HuH-7.5 (cell line): Measurements from ENCODE around the gene ABTB2.
"Not testable (repeated sequence)": the region's sequence is repeated elsewhere in the genome, so short reads cannot be mapped to it uniquely, and the experiment has no call there.

Experiments used
- DNase-seq: peaks from one replicate; pipeline ENCODE4 v3.0.0; 2011; ENCODE audit warnings: low spot score

Gene ABTB2

DNA sequence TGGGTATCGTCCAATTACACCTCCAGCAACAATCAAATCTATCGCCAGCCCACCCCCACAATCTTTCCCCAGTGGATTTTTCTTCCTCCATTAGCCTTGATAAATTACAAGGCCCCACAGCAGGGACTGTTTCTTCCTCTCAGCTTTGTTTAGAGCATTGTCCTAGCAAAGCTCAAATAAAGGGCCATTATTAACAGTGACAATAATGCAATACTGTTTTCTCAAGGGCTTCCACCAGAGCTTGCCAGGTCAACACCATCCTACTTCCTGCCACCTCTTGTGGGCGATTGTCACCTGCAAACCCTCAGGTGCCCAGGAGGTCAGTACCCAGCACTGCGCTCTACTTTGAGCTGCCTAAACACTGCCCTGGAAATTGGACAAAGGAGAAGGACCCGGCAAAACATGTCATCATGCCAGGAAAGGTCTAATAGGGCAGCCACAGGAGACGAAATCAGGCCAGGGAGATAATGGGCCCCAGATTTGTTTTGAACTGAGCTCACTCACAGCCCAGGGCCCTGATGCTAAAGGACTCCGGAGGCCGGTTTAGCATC, 95.2 kb downstream of the ABTB2 start:
- DNase-seq: no peak

DNA sequence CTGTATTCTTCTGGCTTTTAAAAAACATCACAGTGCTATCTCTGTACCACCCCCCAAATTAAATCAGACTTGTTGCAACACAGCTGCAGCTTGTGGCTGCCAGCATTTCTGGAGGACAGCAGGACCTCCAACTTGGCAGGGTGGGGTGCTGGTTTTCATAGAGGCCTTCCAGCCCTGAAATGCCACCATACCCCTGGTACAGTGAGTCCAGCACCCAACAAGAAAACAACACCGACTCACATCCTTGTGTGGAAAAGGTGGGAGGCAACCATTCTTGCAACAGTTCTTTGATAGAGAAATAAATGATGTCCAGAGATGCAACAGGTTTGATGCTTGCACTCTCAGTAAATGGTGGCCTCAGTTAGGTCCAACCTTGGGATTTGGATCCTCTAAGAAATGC, 96.0 kb downstream of the ABTB2 start:
- no peak for DNase-seq

DNA sequence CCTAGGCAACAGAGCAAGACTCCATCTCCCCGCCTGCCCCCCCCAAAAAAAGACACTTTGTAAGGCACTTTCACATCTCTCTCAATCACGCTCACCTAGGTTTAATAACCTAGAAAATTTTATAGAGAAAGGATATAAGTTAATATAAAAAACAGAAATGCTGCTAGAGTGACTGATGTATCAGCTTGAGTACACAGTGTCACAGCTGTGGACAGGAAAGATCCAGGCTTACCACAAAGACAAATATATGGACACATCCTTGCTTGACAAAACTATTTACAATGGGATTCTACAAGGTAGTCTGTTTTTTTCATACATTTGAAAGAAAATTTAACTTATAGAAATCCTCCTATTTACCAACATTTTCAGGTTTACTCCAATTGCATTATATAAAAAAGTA, 96.7 kb downstream of the ABTB2 start:
- DNase-seq: no peak

DNA sequence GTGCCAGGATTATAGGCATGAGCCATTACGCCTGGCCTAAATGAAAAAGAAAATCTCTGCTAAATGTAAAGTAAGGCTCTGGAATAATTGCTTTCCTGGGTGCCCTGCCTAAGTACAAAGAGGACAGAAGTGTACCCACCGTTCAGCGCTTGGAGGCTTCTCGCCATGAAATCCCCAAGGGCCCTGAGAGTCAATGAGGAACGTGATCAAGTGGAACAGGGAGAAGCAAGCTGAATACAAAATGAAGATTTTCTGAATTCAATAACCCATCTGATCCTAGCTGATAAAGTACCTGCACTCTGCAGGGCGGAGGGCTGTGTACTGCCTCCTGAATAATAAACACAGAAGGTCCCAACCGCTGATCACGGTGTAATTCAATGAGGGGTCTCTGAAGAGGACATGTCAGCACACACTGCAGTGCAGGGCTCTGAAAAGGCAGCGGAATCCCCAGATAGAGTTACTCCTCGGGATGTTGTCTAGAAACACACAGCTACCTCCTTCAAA, 97.7 kb downstream of the ABTB2 start:
- no peak for DNase-seq

DNA sequence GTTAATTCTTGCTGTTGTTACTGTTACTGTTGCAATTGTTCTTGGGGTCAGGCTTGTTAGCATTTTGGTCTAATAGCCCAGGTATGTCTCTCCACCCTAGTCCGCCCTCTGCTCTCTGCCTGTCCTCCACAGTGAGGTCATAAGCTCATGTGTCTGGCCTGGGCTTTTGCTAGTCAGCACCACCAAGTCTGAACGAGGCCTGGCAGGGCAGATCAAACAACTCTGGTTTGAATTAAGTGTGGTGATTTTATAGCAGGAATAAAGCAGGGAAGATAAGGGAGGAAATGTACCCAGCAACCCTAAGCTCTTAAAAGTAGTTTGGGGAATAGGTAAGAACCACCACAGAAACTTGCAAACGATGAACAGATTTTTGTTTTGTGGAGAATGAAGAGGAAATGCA, 98.7 kb downstream of the ABTB2 start:
- DNase-seq: no peak

DNA sequence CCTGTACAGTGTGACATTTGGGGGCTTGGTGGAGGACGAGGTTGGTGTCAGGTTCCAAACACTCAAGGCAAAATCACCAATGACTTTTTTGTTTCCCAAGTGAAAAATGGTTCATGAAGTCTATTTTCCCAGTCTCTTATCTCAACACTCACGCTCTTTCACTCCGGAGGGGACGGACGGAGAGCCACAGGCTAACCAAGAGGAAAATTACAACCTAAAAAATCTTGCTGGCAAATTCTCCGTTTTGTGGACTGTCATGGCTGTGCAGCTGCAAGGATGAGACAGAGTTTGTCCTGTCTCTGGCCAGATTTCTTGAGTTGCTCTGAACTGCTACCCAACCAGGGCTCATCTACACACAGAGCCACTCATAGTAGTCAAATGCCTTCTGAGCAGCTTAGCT, 101.2 kb downstream of the ABTB2 start:
- no peak for DNase-seq

DNA sequence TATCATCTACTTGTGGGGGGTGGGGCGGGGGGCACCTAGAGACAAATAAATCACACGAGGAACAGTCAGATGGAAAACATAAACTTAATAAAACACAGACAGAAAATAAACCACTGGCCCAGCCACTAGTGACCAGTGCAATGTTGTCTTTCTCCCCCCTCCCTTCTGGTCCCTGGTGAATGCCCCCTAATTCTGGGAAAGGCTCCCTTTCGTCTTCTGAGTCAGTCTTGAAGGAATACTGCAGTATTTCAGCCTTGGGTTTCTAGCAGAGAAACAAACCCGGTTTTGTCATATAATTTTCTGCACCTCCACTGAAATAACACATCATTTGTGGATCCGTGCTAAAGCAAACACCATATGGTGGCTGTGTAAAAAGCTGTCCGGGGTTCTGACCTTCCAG, 101.7 kb downstream of the ABTB2 start:
- DNase-seq: no peak

DNA sequence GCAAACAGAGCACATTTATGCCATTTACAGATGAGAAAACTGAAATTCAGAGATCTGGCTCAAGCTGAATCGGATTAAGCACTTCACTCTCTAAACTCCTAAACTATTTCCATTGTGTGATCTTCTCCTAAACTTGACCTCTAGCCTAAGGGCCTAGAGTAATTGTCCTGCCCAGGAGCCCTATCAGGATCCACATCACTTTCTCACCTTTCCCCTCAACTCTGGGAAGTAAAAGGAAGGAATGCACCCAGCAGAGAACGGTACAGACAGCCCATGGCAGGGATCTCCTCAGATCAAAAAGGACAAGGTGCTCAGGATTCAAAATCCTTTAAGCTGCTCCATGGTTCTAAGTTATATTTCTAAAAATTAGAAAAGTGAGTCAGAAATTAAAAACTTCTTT, 102.7 kb downstream of the ABTB2 start:
- DNase-seq: no peak

DNA sequence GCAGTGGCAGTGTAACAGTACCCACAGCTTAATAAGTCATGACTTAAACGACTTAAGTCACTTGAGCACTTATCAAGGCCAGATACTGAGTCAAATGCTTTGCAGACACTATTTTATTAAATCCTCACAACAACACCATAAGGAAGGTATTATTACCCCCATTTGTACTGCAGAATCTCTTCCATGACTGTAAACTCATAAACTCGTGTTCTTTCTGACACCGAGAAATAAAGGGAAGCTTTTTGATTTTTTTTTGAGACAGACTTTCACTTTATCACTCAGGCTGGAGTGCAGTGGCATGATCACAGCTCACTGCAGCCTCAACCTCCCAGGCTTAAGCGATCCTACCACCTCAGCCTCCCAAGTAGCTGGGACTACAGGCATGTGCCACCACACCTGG, 103.8 kb downstream of the ABTB2 start:
- no peak for DNase-seq

DNA sequence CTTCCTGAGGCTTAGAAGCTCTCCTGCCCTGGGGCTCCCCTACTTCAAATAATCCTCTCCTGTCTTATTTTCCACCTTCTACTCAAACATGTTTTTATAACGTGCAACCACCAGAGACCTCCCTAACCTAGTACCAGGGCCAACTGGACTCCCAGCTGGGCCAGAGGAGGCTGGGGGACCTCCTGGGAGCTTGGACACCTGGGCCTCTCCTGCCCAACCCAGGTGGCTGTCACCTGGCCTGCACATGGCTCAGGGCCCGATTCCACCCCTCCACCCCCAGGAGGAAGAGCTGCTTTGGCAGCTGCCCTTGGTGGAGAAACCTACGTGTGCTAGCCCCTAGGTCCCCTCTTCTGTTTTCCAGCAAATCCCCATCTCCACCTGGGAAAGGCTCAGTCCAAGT, 105.2 kb downstream of the ABTB2 start:
- DNase-seq: no peak

DNA sequence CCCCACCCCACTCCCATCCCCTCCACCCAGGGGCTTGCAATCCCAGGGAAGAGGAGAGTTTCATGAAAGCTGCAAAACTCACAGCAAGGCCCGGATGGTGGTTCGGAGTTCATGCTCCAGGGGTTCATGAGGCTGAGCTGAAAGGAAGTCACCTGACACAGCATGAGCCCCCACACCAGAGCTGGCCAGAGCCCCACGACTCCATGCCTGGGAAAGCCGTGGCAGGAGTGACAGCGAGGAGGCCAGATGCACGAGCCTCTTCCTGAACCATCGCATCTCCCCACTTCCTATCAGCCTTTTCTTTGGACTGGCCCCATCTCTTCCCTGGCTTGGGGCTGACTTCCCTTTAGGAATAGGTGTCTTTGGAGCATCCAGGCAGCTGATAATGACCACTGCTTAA, 105.8 kb downstream of the ABTB2 start:
- DNase-seq: no peak

DNA sequence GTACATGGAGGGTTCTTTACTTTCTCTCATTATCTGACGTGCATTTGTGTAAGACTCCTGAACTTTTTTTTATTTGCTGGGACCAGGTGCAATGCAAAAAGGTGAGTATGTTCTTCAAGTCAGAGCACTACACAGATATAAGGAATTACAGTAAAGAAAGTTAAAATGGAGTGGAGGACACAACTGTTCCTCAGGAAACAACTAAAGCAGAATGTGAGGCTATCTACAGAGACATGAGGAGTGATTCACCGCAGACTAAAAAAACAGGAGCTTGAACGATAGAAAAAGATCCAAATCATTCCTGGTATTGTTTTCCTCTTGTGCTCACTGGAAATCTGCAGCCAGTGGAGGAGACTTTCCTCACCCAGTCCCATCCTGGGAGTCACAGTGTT, 106.2 kb downstream of the ABTB2 start:
- DNase-seq: no peak

DNA sequence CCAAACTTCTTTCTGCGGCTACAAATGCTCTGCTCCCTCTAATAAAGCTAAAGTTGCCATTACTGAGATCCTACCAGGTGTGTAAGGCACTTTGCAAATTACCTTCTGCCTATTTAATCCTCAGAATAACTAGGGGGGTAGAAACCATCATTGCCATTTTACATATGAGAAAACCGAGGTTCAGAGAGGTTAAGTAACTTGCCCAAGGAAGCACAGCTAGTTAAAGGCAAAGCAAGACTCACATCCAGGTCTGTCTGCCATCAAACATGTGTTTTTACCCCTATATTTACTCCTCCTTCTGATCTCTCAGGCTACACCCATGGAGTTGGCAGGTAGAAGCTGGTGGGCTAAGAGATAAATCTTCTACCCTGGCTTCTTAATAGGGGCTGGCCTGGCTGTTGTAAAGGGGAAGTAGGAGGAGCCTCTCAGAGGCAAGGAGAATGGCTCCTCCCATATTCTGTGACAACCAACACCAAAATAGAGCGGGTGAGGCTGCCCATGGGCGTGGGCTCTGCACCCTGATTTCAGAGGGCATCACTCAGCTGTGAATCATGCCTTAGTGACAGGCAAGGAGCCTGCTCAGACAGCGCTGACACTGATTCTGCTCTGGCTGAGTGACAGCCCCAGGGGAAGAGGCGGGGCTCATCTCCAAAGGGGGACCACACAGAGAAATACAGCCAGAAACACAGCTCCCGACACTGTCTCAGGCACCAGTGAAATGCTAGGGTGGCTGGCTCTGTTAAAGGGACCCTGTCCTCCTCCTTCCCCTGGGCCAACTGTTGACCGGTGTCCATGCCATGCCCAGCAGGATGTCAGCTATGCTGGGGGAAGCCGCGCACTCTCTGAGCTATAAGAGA, 106.8 kb downstream of the ABTB2 start:
- no peak for DNase-seq

DNA sequence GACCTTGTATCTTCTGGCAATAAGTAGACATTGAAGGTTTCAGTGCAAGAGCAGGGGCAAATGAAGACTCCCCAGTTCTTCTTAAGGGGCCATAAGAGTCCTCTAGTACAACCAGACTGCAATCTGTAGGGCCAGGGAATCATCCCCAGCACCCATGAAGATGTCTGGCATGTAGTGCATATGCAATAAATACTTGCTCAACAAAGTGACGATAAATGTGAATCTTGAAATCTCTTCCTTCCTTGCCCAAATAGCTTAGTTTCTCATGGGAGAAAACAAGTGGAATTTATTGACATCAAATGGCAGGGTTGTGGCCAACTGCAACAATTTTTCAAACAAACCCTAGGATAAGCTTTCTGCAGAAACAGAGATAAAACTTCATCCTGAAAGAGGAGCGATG, 107.6 kb downstream of the ABTB2 start:
- DNase-seq: no peak

DNA sequence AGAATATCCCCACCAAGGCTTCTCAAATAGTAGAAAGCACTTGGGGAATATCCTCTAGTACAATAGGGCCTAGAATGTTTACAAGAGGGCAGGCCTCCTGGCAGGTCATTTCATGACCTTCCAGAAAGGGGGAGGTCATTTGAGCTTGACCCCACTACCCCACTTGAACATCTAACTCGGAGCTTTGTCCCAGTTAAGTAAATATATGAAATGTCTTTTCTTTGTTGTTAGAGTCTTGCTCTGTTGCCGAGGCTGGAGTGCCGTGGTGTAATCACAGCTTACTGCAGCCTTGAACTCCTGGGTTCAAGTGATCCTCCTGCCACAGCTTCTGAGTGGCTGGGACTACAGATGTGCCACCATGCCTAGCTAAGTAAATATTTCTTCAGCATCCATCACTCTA, 108.4 kb downstream of the ABTB2 start:
- DNase-seq: no peak

DNA sequence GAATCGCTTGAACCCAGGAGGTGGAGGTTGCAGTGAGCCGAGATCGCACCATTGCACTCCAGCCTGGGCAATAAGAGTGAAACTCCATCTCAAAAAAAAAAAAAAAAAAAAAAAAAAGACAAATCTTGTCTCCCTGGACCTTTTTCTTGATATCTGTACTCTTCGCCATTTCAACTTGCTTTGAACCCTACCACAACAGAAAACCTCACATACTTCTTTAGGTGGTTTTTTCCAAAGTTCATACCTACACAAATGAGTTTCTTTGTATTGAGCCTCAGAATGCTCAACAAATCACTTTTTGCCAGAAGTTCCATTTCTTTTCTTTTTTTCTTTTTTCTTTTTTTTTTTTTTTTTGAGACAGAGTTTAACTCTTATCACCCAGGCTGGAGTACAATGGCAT, 111.3 kb downstream of the ABTB2 start:
- not testable (repeated sequence) for DNase-seq

DNA sequence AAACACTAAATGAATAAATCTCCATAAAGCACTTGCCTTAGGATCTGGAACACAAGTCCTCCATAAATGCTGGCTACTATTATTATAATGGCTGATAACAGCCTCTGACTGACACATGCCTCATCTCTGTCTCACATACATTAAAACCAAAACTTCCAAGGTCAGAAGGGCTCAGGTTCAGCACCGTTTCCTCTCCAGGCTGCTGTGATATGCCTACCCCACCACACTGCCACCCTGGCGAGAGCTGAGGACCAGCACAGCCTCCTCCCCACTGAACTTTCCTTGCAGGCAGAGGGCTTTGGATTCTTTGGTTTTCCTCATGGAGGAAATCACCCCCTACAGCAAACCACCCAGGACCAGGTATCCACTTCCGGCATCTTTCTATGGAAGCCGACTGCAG, 112.8 kb downstream of the ABTB2 start:
- DNase-seq: no peak

DNA sequence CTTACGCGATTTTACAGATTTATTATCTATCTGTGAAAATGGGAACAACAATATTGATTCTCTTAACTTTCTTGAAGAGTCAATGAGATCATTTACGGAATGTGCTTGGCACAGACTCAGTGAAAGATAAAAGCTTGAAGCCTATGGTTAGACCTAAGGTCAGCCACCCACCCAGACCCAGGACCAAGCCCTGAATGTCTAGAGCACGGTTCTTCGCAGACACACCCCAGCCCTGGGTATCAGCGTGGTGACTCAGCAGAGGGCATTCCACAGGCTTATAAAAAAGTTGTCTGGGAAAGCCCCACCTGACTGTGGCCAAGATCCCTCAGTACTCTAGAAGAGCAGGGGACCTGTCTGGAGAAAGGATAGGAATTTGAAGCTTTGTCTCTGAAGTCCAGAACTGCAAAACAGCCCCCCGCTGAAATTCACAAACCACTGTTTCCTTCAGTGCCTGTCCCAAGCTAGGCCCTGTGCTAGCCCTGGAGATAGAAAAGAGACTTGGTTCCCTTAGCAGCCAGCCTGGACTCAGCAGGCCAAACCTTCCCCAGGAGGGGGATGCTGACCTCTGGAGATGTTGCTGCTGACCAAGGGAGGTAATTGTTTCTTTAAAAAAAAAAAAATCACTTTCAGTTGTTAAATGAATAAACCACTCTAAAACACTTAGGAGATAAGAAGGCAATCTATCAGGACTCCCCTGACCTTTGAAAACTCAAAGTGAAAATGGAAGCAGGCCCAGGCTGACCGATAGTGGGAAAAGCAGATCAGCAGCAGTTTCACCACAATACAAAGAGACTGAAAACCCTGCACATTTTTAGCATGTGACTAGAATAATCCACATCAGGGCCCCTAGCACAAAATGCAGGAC, 114.0 kb downstream of the ABTB2 start:
- DNase-seq: no peak

DNA sequence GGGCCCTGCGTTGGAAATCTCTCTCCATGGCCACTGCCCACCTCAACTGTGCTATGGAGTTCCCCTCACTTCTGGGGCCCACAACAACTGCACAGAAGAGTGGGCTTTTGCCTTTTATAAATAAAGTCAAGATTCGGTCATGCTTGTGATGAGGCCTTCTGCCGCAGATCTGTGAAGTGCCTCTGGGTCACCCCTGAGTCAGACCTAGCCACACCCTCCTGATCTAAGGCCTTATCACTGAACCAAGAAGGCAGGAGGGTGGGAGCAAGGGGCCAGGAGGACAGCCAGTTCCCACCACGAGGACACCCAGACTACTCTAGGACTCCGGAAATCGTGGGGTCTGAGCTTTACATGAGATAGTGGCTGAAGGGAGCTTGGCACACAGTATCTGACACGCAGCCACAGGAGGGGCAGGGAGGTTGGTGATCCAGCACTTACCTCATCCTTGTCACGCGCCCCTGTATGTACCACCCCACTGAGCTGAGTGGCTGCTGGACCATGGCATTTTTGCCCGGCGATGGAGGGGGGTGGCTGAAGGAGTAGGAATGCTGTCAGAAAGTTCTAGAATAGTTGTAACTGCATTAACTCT, 115.7 kb downstream of the ABTB2 start:
- DNase-seq: no peak

DNA sequence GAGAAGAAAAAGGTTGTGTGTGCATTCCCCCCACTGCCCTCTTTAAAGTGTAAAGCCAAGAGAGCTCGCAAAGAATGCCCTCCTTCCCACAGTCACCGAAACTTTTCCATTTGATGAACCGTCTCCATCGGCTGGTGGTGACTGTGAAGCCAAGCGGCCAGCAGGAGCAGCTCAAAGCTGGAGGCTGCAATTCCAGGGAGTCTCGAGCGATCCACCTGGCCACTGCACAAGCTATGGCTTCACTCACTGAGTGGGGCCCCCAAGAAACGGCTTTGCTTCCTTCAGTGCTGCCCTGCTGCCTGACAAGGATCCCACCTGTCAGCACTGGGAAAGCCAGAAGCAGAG, 117.7 kb downstream of the ABTB2 start:
- DNase-seq: no peak

DNA sequence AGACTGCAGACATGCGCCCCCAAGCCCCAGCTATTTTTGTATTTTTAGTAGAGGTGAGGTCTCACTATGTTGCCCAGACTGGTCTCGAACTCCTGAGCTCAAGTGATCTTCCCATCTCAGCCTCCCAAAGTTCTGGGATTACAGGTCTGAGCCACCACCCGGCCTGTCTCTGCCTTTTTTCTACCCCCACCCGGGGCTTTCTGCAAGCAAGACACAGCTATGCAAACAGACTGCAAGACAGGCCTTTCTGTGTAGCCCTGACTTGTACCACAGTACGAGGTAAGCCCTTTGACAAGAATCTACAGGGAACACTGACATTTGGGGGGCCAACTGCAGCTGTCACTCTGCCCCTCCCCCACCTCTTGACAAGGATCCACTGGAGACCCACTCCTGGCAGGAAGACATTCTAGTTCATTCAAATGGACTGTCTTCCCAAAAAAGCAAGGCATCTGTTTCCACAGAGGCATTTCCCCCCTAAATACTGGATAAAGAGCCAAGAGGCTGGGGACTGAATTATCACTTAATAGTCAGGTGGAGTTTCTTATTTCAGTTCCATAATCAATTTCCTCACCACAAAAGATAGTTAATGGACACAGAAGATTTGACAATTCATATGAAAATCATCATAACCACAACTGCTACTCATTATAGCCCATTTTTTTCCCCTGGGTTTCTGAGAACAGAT, 118.2 kb downstream of the ABTB2 start:
- no peak for DNase-seq

DNA sequence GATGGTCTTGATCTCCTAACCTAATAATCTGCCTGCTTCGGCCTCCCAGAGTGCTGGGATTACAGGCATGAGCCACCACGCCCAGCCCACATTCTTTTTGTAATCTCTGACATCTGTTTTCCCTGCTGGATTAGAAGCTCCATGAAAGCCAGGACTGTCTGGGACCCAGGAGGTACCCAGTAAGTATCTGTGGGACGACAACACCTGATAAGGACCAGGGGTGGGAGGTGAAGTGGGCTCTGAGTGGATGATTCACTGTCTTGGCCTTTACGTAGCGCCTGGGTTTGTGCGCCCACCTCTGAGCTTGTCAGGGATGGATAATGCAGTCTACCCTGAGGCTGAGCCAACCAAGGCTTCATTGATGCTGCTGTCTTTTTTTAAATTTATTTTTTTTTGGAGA, 118.8 kb downstream of the ABTB2 start:
- DNase-seq: no peak
